ENCODE measurements around the gene NUDT16L1. TPM values are rescaled to one million over a fixed set of nuclear protein-coding genes. Genes with fewer than 3 reads are reported as not detected.

The NUDT16L1 gene
- total and polyA plus RNA-seq, 9 of the 15 experiments (the other 6 are each of a cell fraction or from before 2014, with no cell fraction given) = 1.4 to 37.6 (median 13.7) TPM

DNA sequence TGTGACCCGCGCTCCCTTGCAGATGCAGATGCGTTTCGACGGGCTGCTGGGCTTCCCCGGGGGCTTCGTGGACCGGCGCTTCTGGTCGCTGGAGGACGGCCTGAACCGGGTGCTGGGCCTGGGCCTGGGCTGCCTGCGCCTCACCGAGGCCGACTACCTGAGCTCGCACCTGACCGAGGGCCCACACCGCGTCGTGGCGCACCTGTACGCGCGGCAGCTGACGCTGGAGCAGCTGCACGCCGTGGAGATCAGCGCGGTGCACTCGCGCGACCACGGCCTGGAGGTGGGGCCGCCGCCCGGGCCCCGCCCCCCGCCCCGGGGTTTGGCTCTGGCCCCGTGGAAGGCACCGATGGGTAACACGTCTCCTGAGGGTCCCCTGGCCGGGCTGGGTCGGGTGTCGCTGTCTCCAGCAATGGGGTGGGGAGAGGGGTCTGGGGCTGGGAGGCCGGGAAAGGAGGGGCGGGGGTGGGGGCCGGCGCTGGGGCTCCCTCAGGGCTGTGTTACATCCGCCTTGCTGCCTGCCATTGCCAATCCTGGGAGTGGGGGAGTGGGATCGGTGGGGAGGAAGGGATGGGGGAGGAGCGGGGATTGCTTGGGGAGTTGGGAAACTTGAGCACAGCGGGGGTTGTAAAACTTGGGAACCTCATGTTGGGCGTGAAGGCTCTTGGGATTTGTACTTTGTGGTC lies 737 bp downstream of the NUDT16L1 start (continued):
- TF ChIP-seq HNRNPL (IDR thresholded peaks at IDR 0.05; ENCODE audit: low read depth, low read length) = peak; percentile 79; the same call in 1 of the 2 replicates
- no peak for TF ChIP-seq ZNF431 (CRISPR knock-in tag; IDR thresholded peaks at IDR 0.05)
- TF ChIP-seq CHD2 (IDR thresholded peaks at IDR 0.05; ENCODE audit: low read depth, low read length) = no peak
- TF ChIP-seq MAFF (IDR thresholded peaks at IDR 0.05; ENCODE audit: low read length) = no peak
- no peak for TF ChIP-seq CREM (IDR thresholded peaks at IDR 0.05; ENCODE audit: low read depth)
- TF ChIP-seq ETV1 (tag; conservative IDR thresholded peaks at IDR 0.05; ENCODE audit: low read depth) = no peak
- no peak for TF ChIP-seq STAT5B (CRISPR knock-in tag; IDR thresholded peaks at IDR 0.05)
- peak; percentile 15 to 56; a peak in 2 of 4 replicates for TF ChIP-seq MNT (conservative IDR thresholded peaks at IDR 0.05)
- no peak for TF ChIP-seq ZNF407 (IDR thresholded peaks at IDR 0.05; ENCODE audit: low read depth)
- peak; percentile 17 for TF ChIP-seq RBBP5 (IDR thresholded peaks at IDR 0.05; ENCODE audit: borderline replicate concordance, insufficient read depth, low read length, poor library complexity, severe bottlenecking)
- no peak for TF ChIP-seq GTF3C2 (IDR thresholded peaks at IDR 0.05; ENCODE audit: borderline replicate concordance, extremely low read depth, insufficient read length)
- no peak for TF ChIP-seq ZNF324 (CRISPR knock-in tag; IDR thresholded peaks at IDR 0.05)
- TF ChIP-seq HMG20A (CRISPR knock-in tag; conservative IDR thresholded peaks at IDR 0.05) = no peak
- TF ChIP-seq ARID1B (IDR thresholded peaks at IDR 0.05) = no peak
